AG04449 (cell line): ENCODE data around the gene PLEKHJ1.

ENCODE experiments used
- CTCF ChIA-PET: fragments of 350-600 bp; formaldehyde crosslinking; extraction: SDS; loops from one replicate; lab custom pipeline; 2021; ENCODE audit warnings: antibody characterized with exemption; lab: Yijun Ruan, JAX
- POLR2A ChIA-PET: fragments of 400-600, 350-600 bp; formaldehyde crosslinking; extraction: SDS; loops from one replicate; lab custom pipeline; 2020; ENCODE audit warnings: antibody characterized with exemption, inconsistent platforms; lab: Yijun Ruan, JAX
- DNase-seq: peaks from one replicate; pipeline ENCODE4 v3.0.0-alpha.2; 2010; ENCODE audit warnings: low read depth, low spot score
- H3K4me3 ChIP-seq: 2 replicates; pipeline ENCODE4 v1.5.1; 2011; ENCODE audit warnings: low read depth, mild to moderate bottlenecking, control low read depth, low read length
- TF ChIP-seq, protein P1 (sequence below): IDR thresholded peaks from one replicate; pipeline ENCODE4 v1.5.1; 2011; ENCODE audit warnings: mild to moderate bottlenecking, moderate library complexity, low read length, control low read depth, inconsistent platforms; ENCODE audit not compliant: insufficient read depth; ENCODE audit errors: missing control alignments

Gene PLEKHJ1

DNA sequence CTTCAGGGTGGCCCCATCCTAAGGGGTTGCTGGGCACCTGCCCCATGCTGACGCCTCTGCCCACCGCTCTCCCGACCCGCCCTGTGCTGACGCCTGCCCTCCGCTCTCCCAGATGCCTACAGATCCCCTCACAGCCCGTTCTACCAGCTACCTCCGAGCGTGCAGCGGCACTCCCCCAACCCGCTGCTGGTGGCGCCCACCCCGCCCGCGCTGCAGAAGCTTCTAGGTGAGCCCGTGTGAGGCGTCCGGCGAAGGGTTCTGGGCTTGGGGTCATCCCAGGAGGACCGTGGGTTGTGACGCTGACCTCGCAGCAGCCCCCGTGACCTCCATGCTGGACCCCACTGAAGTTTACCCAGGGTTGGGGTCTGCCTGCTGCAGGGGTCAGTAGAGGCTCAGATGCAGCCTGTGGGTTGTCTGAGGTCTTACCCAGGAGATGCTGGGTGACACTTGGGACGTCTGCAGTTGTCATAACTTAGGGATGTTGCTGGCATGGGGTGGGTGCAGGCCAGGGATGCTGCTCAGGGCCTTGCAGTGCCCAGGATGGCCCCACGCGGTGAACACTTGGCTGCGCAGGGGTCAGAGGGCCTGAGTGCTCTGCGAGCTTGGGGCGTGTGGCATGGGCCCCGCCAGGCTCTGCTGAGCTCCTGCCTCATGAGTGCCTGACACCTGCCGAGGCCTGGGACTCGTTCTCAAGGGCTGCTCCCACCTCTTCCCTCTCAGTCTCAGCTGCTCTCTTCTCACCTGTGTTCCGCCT lies 25.0 kb downstream of the PLEKHJ1 start:
- DNase-seq: no peak
- no peak overlapping the region for H3K4me3 ChIP-seq
- TF ChIP-seq, protein P1, sequence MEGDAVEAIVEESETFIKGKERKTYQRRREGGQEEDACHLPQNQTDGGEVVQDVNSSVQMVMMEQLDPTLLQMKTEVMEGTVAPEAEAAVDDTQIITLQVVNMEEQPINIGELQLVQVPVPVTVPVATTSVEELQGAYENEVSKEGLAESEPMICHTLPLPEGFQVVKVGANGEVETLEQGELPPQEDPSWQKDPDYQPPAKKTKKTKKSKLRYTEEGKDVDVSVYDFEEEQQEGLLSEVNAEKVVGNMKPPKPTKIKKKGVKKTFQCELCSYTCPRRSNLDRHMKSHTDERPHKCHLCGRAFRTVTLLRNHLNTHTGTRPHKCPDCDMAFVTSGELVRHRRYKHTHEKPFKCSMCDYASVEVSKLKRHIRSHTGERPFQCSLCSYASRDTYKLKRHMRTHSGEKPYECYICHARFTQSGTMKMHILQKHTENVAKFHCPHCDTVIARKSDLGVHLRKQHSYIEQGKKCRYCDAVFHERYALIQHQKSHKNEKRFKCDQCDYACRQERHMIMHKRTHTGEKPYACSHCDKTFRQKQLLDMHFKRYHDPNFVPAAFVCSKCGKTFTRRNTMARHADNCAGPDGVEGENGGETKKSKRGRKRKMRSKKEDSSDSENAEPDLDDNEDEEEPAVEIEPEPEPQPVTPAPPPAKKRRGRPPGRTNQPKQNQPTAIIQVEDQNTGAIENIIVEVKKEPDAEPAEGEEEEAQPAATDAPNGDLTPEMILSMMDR: no peak
- ChIA-PET POLR2A (interaction anchor here (1.4 kb wide), 1 partner anchor 19 kb away, joined by 4 read pairs; no protein-coding TSS in a partner anchor), CTCF (interaction anchor here (1.5 kb wide), 1 partner anchor 11 kb away, joined by 3 read pairs; no protein-coding TSS in a partner anchor)

DNA sequence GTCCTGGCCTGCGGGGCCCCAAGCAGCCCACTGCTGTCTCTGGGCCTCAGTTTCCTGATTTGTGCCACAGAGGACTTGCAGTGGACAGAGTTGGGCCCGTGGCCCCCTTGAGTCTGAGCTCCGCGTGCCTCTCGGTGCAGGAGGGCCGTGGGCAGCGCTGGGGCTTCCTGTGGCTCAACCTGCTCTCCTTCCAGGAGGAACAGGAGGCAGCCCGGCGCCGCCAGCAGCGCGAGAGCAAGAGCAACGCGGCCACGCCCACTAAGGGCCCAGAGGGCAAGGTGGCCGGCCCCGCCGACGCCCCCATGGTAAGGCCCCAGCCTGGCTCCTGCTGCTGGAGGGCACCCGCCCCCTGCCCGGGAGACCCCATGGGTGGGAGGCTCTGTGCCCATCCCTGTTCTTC lies 25.9 kb downstream of the PLEKHJ1 start:
- TF ChIP-seq, protein P1: no peak
- ChIA-PET CTCF (no interaction called here), POLR2A (interaction anchor here (0.8 kb wide), 1 partner anchor 12 kb away, joined by 3 read pairs; no protein-coding TSS in a partner anchor)
- H3K4me3 ChIP-seq: no peak overlapping the region
- DNase-seq: no peak

DNA sequence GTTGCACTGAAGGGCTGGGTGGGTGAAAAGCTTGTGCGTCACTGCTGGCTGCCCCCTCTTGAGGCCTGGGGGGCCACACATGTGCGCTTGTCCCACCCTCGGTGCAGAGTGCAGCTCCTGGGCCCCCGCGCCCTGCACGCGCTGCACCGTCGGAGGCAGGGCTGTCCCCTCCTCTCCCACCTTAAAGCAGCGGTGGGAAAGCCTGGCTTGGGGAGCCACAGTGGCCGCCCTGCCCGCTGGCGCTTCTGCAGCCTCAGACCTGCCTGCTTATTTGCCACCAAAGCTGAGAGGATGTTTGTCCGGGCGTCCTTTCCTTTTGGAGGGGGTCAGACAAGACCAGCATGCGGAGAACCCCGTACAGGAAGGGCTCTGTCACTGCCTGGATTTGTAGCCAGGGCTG lies 26.7 kb downstream of the PLEKHJ1 start:
- CTCF ChIA-PET: interaction anchor here (1.2 to 2.3 kb wide), 6 partner anchors 14 to 105 kb away, joined by 3 to 9 read pairs (median 3); partner anchors contain the start of gene PLEKHJ1
- no peak overlapping the region for H3K4me3 ChIP-seq
- TF ChIP-seq, protein P1: no peak
- POLR2A ChIA-PET: interaction anchor here (0.6 to 1.1 kb wide), 3 partner anchors 12 to 213 kb away, joined by 3 to 4 read pairs (median 3); partner anchors contain the start of gene AP3D1
- no peak for DNase-seq

DNA sequence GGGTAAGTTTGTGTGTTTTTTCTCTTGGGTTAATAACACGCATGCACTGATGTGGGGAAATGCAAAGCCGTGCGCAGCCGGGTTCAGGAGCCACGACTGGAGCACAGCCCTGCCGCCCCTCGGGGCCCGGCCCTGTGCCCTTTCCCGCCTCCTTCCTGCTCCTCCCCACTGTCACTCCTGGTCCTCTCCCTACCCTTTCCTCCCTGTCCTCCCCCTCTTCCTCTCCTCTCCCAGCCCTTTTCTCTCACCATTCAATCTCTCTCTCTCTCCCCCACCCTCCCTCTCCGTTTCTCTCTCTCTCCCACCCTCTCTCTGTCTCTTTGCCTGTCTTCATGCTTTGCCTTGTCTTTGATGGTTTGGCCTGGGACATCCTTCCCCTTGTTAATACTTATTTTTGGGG lies 27.2 kb downstream of the PLEKHJ1 start:
- TF ChIP-seq, protein P1: no peak
- CTCF ChIA-PET: interaction anchor here (1.2 to 2.3 kb wide), 6 partner anchors 14 to 106 kb away, joined by 3 to 9 read pairs (median 3); partner anchors contain the start of gene PLEKHJ1
- POLR2A ChIA-PET: interaction anchor here (0.6 to 1.1 kb wide), 3 partner anchors 29 to 214 kb away, joined by 3 to 4 read pairs (median 4); partner anchors contain the start of gene AP3D1
- no peak for DNase-seq
- no peak overlapping the region for H3K4me3 ChIP-seq

DNA sequence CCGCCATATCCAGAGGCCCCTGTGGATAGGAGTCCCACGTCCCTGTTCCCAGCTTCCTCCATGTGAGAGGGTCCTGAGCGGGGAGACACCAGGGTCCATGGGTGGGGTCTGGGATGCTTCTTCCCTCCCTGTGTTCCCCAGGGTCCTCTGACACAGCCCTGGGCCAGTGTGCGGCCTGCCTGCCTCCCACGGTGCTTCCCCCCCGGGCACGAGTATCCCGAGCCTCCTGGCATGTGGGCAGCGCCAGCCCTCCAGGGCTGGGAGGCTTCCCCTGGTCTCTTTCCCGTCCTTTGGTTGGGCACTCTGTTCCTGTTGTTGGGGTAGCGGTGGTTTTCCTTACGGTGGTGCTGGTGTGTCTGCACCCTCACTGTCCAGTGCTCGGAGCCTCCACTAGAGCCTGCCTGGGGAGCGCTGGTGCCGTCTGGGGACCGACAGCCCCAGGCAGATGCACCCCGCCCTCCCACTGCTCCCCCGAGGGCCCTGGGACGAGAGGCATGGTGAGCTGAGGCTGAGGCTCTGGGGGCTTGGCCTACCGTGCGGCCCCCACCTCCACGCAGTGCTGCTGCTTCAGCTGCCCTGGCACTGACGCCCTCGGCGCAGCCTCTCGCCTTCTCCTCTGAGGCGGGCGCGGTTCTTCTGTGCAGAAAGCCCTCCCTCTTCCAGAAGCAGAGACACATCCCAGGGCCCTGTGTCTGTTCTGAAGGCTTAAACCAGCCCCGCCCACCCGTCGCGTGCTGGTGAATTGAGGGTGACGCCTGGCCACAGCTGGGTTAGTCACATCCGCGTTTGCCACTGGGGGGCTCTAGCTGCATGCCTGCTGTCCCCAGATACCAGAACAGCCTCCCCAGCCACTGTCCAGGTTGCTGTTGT lies 27.9 kb downstream of the PLEKHJ1 start:
- H3K4me3 ChIP-seq: no peak overlapping the region
- DNase-seq: no peak
- TF ChIP-seq, protein P1: peak; percentile 36
- POLR2A ChIA-PET: interaction anchor here (0.6 to 1.1 kb wide), 3 partner anchors 29 to 214 kb away, joined by 3 to 4 read pairs (median 4); partner anchors contain the start of gene AP3D1
- CTCF ChIA-PET: interaction anchor here (0.6 to 2.3 kb wide), 10 partner anchors 9 to 184 kb away, joined by 3 to 9 read pairs (median 3); partner anchors contain the start of gene PLEKHJ1
